Measurements from ENCODE around the gene GALNT18. TPM values are rescaled to one million over a fixed set of nuclear protein-coding genes. Genes with fewer than 3 reads are reported as not detected.

The GALNT18 gene
- total RNA-seq, 3 donors from 2014 or later (not counting 1 experiment from before 2014, with no cell fraction given), result 0.18 to 0.42 (median 0.38) TPM

- Histone ChIP-seq H3K36me3 (ENCODE audit: control insufficient read depth, insufficient read depth, low read length) (no peaks in the 10 kb centered on the region), H3K4me1 (ENCODE audit: control insufficient read depth, insufficient read depth, low read length) (no peaks in the 10 kb centered on the region), H3K27ac (ENCODE audit: low read length) (no peak overlapping the region), H3K9me3 (ENCODE audit: control insufficient read depth, insufficient read depth, low read length) (no peaks in the 10 kb centered on the region), H3K27me3 (ENCODE audit: control insufficient read depth, insufficient read depth, low read length) (no peaks in the 10 kb centered on the region), H3K4me3 (ENCODE audit: low read length) (no peak overlapping the region)
- ATAC-seq (no peak), DNase-seq (no peak)
- no peak for TF ChIP-seq CTCF (IDR thresholded peaks at IDR 0.05)
- Mint-ChIP-seq H3K9me3 (no peaks in the 10 kb centered on the region), H3K4me1 (peaks cover 0 to 5% of the 10 kb centered on the region in 2 donors), H3K4me3 (no peak overlapping the region), H3K36me3 (no peaks in the 10 kb centered on the region), H3K27me3 (ENCODE audit: low read depth in 2 of 2) (peaks cover 10 to 11% of the 10 kb centered on the region in 2 donors), H3K27ac (no peak overlapping the region)
- intact Hi-C loops (cut with micrococcal nuclease), result no loop called here
- 57% methylated on average over 4 of the region's 4 CpGs for WGBS (ENCODE audit: insufficient coverage)
Measured at GRCh38 chr11:11334607-11335006, 287.2 kb downstream of the GALNT18 start.

GRCh38 chr11:11332141-11332710 is 289.6 kb downstream of the GALNT18 start:
- WGBS (ENCODE audit: insufficient coverage), result 84% methylated on average over 5 of the region's 5 CpGs
- Histone ChIP-seq H3K4me3 (ENCODE audit: low read length) (no peak overlapping the region), H3K9me3 (ENCODE audit: control insufficient read depth, insufficient read depth, low read length) (no peaks in the 10 kb centered on the region), H3K4me1 (ENCODE audit: control insufficient read depth, insufficient read depth, low read length) (no peaks in the 10 kb centered on the region), H3K27ac (ENCODE audit: low read length) (no peak overlapping the region), H3K36me3 (ENCODE audit: control insufficient read depth, insufficient read depth, low read length) (no peaks in the 10 kb centered on the region), H3K27me3 (ENCODE audit: control insufficient read depth, insufficient read depth, low read length) (no peaks in the 10 kb centered on the region)
- peaks cover 4 to 5% of the 10 kb centered on the region in 2 donors for H3K27me3 Mint-ChIP-seq (ENCODE audit: low read depth in 2 of 2)
- TF ChIP-seq CTCF (IDR thresholded peaks at IDR 0.05), result no peak
- DNase-seq, result no peak
- no peak overlapping the region for H3K27ac Mint-ChIP-seq
- no peak for ATAC-seq
- no peaks in the 10 kb centered on the region for H3K9me3 Mint-ChIP-seq
- no peak overlapping the region for H3K4me3 Mint-ChIP-seq
- intact Hi-C loops (cut with micrococcal nuclease), result no loop called here
- no peaks in the 10 kb centered on the region for H3K36me3 Mint-ChIP-seq
- H3K4me1 Mint-ChIP-seq, result peaks cover 0 to 5% of the 10 kb centered on the region in 2 donors

- Mint-ChIP-seq H3K36me3 (no peaks in the 10 kb centered on the region), H3K27ac (no peak overlapping the region), H3K9me3 (no peaks in the 10 kb centered on the region), H3K4me1 (no peaks in the 10 kb centered on the region), H3K4me3 (no peak overlapping the region), H3K27me3 (ENCODE audit: low read depth in 2 of 2) (peaks cover 0 to 2% of the 10 kb centered on the region in 2 donors)
- DNase-seq (no peak), ATAC-seq (no peak)
- intact Hi-C loops (cut with micrococcal nuclease), result no loop called here
- Histone ChIP-seq H3K4me1 (ENCODE audit: control insufficient read depth, insufficient read depth, low read length) (no peaks in the 10 kb centered on the region), H3K4me3 (ENCODE audit: low read length) (no peak overlapping the region), H3K27ac (ENCODE audit: low read length) (no peak overlapping the region), H3K27me3 (ENCODE audit: control insufficient read depth, insufficient read depth, low read length) (no peaks in the 10 kb centered on the region), H3K36me3 (ENCODE audit: control insufficient read depth, insufficient read depth, low read length) (no peaks in the 10 kb centered on the region), H3K9me3 (ENCODE audit: control insufficient read depth, insufficient read depth, low read length) (no peaks in the 10 kb centered on the region)
- TF ChIP-seq CTCF (IDR thresholded peaks at IDR 0.05), result no peak
- 79% methylated on average over 4 of the region's 4 CpGs for WGBS (ENCODE audit: insufficient coverage)
Measured at GRCh38 chr11:11329062-11329806, 292.6 kb downstream of the GALNT18 start.

Data from natural killer cell (primary cell).